Vagina (tissue), 2 donors: ENCODE results near the gene MCRS1. TPM values are rescaled to one million over a fixed set of nuclear protein-coding genes. Genes with fewer than 3 reads are reported as not detected.

Experiments
- DNase-seq, 2 donors: peaks; one replicate each; pipeline ENCODE4 v3.0.0-alpha.2; 2017; ENCODE audit errors: extremely low spot score in 2 of 2
- H3K27ac ChIP-seq: fragments of 200-600 bp; sonication (generic); one replicate; pipeline ENCODE4 v1.5.1; 2019
- H3K27me3 ChIP-seq: fragments of 200-600 bp; sonication (generic); one replicate; pipeline ENCODE4 v1.5.1; 2019
- H3K36me3 ChIP-seq, 2 donors: fragments of 200-600 bp; sonication (generic); one replicate each; pipeline ENCODE4 v1.5.1; 2017 to 2019
- H3K4me1 ChIP-seq: fragments of 200-600 bp; sonication (generic); one replicate; pipeline ENCODE4 v1.5.1; 2019
- H3K4me3 ChIP-seq, 2 donors: fragments of 200-600 bp; sonication (generic); 1 replicate in 1 of 2; 2 replicates in 1 of 2; pipeline ENCODE4 v1.5.1; 2016 to 2019
- H3K9me3 ChIP-seq: fragments of 200-600 bp; sonication (generic); one replicate; pipeline ENCODE4 v1.5.1; 2019
- CTCF ChIP-seq, 3 experiments: fragments of 450-650 bp in 2 of 3; fragments of 200-600 bp in 1 of 3; sonication (generic) in 1 of 3; IDR thresholded peaks; one replicate each; pipeline ENCODE4 v1.5.1; 2017 to 2019; ENCODE audit warnings: antibody characterized with exemption in 3 of 3, mild to moderate bottlenecking in 2 of 3, moderate library complexity in 2 of 3
- POLR2A ChIP-seq, 2 donors: fragments of 450-650 bp; IDR thresholded peaks; one replicate each; pipeline ENCODE4 v1.6.1; 2017; ENCODE audit warnings: antibody characterized with exemption in 2 of 2, mild to moderate bottlenecking in 2 of 2, moderate library complexity in 2 of 2
- POLR2AphosphoS5 ChIP-seq, 2 donors: sonication (generic); formaldehyde crosslinking; IDR thresholded peaks; one replicate each; pipeline ENCODE4 v1.9.0; 2017; ENCODE audit warnings: antibody characterized with exemption in 2 of 2, mild to moderate bottlenecking in 2 of 2, low read depth in 1 of 2; ENCODE audit not compliant: insufficient read depth in 1 of 2
- intact Hi-C: fragments of 100-400 bp; cut with DNase I; formaldehyde crosslinking; loops from one replicate; pipeline ENCODE4 v1.15.1; 2023
- total RNA-seq: library from RNA; depleted of rRNA; stranded (reverse); fragments of >200 nt; gene quantifications from one replicate; pipeline ENCODE4 v1.2.3, GENCODE V29; 2016

The MCRS1 gene
- total RNA-seq, 1 donor from 2014 or later: 40.8 TPM

GRCh38 chr12:49585477-49586459 is 17.8 kb upstream of the MCRS1 start:
- Histone ChIP-seq H3K4me1 (peaks cover 24% of the 10 kb centered on the region), H3K27me3 (no peaks in the 10 kb centered on the region), H3K27ac (no peak overlapping the region), H3K36me3 (no peaks in the 10 kb centered on the region), H3K9me3 (no peaks in the 10 kb centered on the region), H3K4me3 (no peak overlapping the region)
- intact Hi-C loops: no loop called here
- no peak for DNase-seq
- TF ChIP-seq POLR2AphosphoS5 (IDR thresholded peaks at IDR 0.05; ENCODE audit: insufficient read depth in 1 of 2, low read depth in 1 of 2) (no peak), POLR2A (IDR thresholded peaks at IDR 0.05) (no peak), CTCF (IDR thresholded peaks at IDR 0.05) (no peak)

- H3K27me3 ChIP-seq: no peaks in the 10 kb centered on the region
- no peak for TF ChIP-seq CTCF (IDR thresholded peaks at IDR 0.05)
- no peak for TF ChIP-seq POLR2AphosphoS5 (IDR thresholded peaks at IDR 0.05; ENCODE audit: insufficient read depth in 1 of 2, low read depth in 1 of 2)
- no peak for TF ChIP-seq POLR2A (IDR thresholded peaks at IDR 0.05)
- H3K4me3 ChIP-seq: no peak overlapping the region
- no peak for DNase-seq
- H3K4me1 ChIP-seq: peaks cover 32% of the 10 kb centered on the region
- no peak overlapping the region for H3K27ac ChIP-seq
- H3K36me3 ChIP-seq: no peaks in the 10 kb centered on the region
- intact Hi-C loops: no loop called here
- H3K9me3 ChIP-seq: no peaks in the 10 kb centered on the region
Observed at GRCh38 chr12:49584591-49584990, 16.6 kb upstream of the MCRS1 start.

GRCh38 chr12:49583366-49584094 is 15.6 kb upstream of the MCRS1 start:
- Histone ChIP-seq H3K27me3 (no peaks in the 10 kb centered on the region), H3K4me1 (peaks cover 25% of the 10 kb centered on the region), H3K27ac (no peak overlapping the region), H3K9me3 (no peaks in the 10 kb centered on the region), H3K36me3 (no peaks in the 10 kb centered on the region), H3K4me3 (no peak overlapping the region)
- intact Hi-C loops: no loop called here
- DNase-seq: no peak
- TF ChIP-seq CTCF (IDR thresholded peaks at IDR 0.05) (no peak), POLR2A (IDR thresholded peaks at IDR 0.05) (no peak), POLR2AphosphoS5 (IDR thresholded peaks at IDR 0.05; ENCODE audit: insufficient read depth in 1 of 2, low read depth in 1 of 2) (no peak)

- TF ChIP-seq POLR2A (IDR thresholded peaks at IDR 0.05) (no peak), CTCF (IDR thresholded peaks at IDR 0.05) (no peak)
- Histone ChIP-seq H3K36me3 (no peaks in the 10 kb centered on the region), H3K9me3 (no peaks in the 10 kb centered on the region), H3K27ac (no peak overlapping the region), H3K27me3 (no peaks in the 10 kb centered on the region), H3K4me3 (no peak overlapping the region), H3K4me1 (peaks cover 23% of the 10 kb centered on the region)
- DNase-seq: no peak
- intact Hi-C loops: no loop called here
Observed at GRCh38 chr12:49582850-49583249, 14.9 kb upstream of the MCRS1 start.
